Epithelial cell of proximal tubule (primary cell): ENCODE results near the gene FBXL2. TPM values are rescaled to one million over a fixed set of nuclear protein-coding genes. Genes with fewer than 3 reads are reported as not detected.
"Not testable (repeated sequence)": the region's sequence is repeated elsewhere in the genome, so short reads cannot be mapped to it uniquely, and the experiment has no call there.

ENCODE experiments used
- DNase-seq: peaks from one replicate; pipeline ENCODE4 v3.0.0-alpha.2; 2011; ENCODE audit warnings: low read depth
- H3K4me3 ChIP-seq: 2 replicates; pipeline ENCODE4 v1.5.1; 2011; ENCODE audit warnings: low read depth, mild to moderate bottlenecking, low read length
- CTCF ChIP-seq: conservative IDR thresholded peaks from 2 replicates; pipeline ENCODE4 v1.5.1; 2012; ENCODE audit warnings: low read depth, mild to moderate bottlenecking, low read length
- total RNA-seq: library from RNA; depleted of rRNA; stranded (reverse); fragments of >200 nt; gene quantifications from 2 replicates; pipeline ENCODE4 v1.2.3, GENCODE V29; 2015

FBXL2 gene
- total RNA-seq, 1 donor from 2014 or later: 10.8 TPM

GRCh38 chr3:33401781-33402180 lies 124.5 kb downstream of the FBXL2 start:
- H3K4me3 ChIP-seq: no peak overlapping the region
- no peak for DNase-seq
- TF ChIP-seq CTCF: no peak

- DNase-seq: no peak
- no peak for TF ChIP-seq CTCF
- H3K4me3 ChIP-seq: no peak overlapping the region
Observed at GRCh38 chr3:33402936-33403335, 125.7 kb downstream of the FBXL2 start.

- TF ChIP-seq CTCF: no peak
- DNase-seq: no peak
- no peak overlapping the region for H3K4me3 ChIP-seq
Observed at GRCh38 chr3:33403756-33404155, 126.5 kb downstream of the FBXL2 start.

GRCh38 chr3:33410816-33411215 lies 133.6 kb downstream of the FBXL2 start:
- not testable (repeated sequence) for H3K4me3 ChIP-seq

GRCh38 chr3:33417066-33417673 lies 139.9 kb downstream of the FBXL2 start:
- H3K4me3 ChIP-seq: no peak overlapping the region
- DNase-seq: no peak
- no peak for TF ChIP-seq CTCF

More at GRCh38 chr3:33410816-33411215, 133.6 kb downstream of the FBXL2 start:
- DNase-seq: not testable (repeated sequence)

- no peak for DNase-seq
- no peak overlapping the region for H3K4me3 ChIP-seq
- no peak for TF ChIP-seq CTCF
Observed at GRCh38 chr3:33419948-33420347, 142.7 kb downstream of the FBXL2 start.

- H3K4me3 ChIP-seq: no peak overlapping the region
- no peak for DNase-seq
- peak; percentile 23 for TF ChIP-seq CTCF
Observed at GRCh38 chr3:33420966-33421365, 143.7 kb downstream of the FBXL2 start.
